ENCODE results near the gene MRPS9.

GRCh38 chr2:105072039-105072438 is 34.2 kb downstream of the MRPS9 start:
- TF ChIP-seq POLR2A (IDR thresholded peaks at IDR 0.05) (no peak), CTCF (IDR thresholded peaks at IDR 0.05) (no peak)
